Endodermal cell (in vitro differentiated cells): ENCODE results near the gene TBX1. TPM values are rescaled to one million over a fixed set of nuclear protein-coding genes. Genes with fewer than 3 reads are reported as not detected.

ENCODE experiments used
- DNase-seq: peaks from one replicate; pipeline ENCODE4 v3.0.0-alpha.2; 2017
- H3K27ac ChIP-seq: 2 replicates; pipeline ENCODE4 v1.5.1; 2013; ENCODE audit warnings: mild to moderate bottlenecking, low read depth, low read length, moderate library complexity
- H3K27me3 ChIP-seq: 2 replicates; pipeline ENCODE4 v1.6.1; 2013; ENCODE audit warnings: mild to moderate bottlenecking, low read length, moderate library complexity; ENCODE audit not compliant: insufficient read depth, control insufficient read depth, poor library complexity, severe bottlenecking
- H3K36me3 ChIP-seq: 2 replicates; pipeline ENCODE4 v1.7.0; 2013; ENCODE audit warnings: mild to moderate bottlenecking, low read length, moderate library complexity; ENCODE audit not compliant: control insufficient read depth, insufficient read depth
- H3K4me1 ChIP-seq: one replicate; pipeline ENCODE4 v1.7.0; 2013; ENCODE audit warnings: low read length; ENCODE audit not compliant: control insufficient read depth, insufficient read depth
- H3K4me3 ChIP-seq: 2 replicates; pipeline ENCODE4 v1.5.1; 2013; ENCODE audit warnings: mild to moderate bottlenecking, low read length, moderate library complexity
- H3K9ac ChIP-seq: 2 replicates; pipeline ENCODE4 v1.6.1; 2013; ENCODE audit warnings: mild to moderate bottlenecking, low read length, moderate library complexity; ENCODE audit not compliant: poor library complexity, severe bottlenecking; ENCODE audit errors: extremely low read depth
- H3K9me3 ChIP-seq: 2 replicates; pipeline ENCODE4 v1.6.1; 2013; ENCODE audit warnings: mild to moderate bottlenecking, low read length, moderate library complexity; ENCODE audit not compliant: control insufficient read depth
- H3K27ac Mint-ChIP-seq: 2 replicates; pipeline ENCODE4 v1.8.0; 2020; ENCODE audit warnings: mixed read lengths
- H3K27me3 Mint-ChIP-seq: 2 replicates; pipeline ENCODE4 v1.8.0; 2021; ENCODE audit warnings: mild to moderate bottlenecking, mixed read lengths; ENCODE audit not compliant: insufficient read depth
- H3K36me3 Mint-ChIP-seq: 2 replicates; pipeline ENCODE4 v1.8.0; 2020; ENCODE audit warnings: low read depth, mixed read lengths
- H3K4me1 Mint-ChIP-seq: 2 replicates; pipeline ENCODE4 v1.8.0; 2020; ENCODE audit warnings: mixed read lengths
- H3K4me3 Mint-ChIP-seq: 2 replicates; pipeline ENCODE4 v1.8.0; 2020; ENCODE audit warnings: mild to moderate bottlenecking, moderate library complexity, mixed read lengths
- H3K9me3 Mint-ChIP-seq: 2 replicates; pipeline ENCODE4 v1.8.0; 2020; ENCODE audit warnings: mild to moderate bottlenecking, mixed read lengths
- CTCF ChIP-seq: fragments of 200-600 bp; sonication (generic); conservative IDR thresholded peaks from 2 replicates; pipeline ENCODE4 v1.5.0; 2021; ENCODE audit warnings: antibody characterized with exemption, mild to moderate bottlenecking
- WGBS, 2 experiments: methylation state at CpG; one replicate each; pipeline versions ENCODE4 v1.1.5 to v1.1.7; 2013; ENCODE audit warnings: missing lambda C conversion rate in 2 of 2, mixed read lengths in 1 of 2; ENCODE audit not compliant: insufficient coverage in 1 of 2, insufficient read length in 1 of 2; 5-methylcytosine and 5-hydroxymethylcytosine counted together
- total RNA-seq, 2 donors: library from RNA; stranded (reverse); fragmentation: NEBNext Ultra II Directional in 1 of 2; extraction: Animal tissue kit (Norgen Biotek cat#: 25700) in 1 of 2; gene quantifications; 2 replicates in 1 of 2; 3 replicates in 1 of 2; pipeline ENCODE4 v1.2.1, GENCODE V29; 2021

TBX1 gene
- total RNA-seq, 2 donors from 2014 or later, result 1.3 TPM; not detected in 1

DNA sequence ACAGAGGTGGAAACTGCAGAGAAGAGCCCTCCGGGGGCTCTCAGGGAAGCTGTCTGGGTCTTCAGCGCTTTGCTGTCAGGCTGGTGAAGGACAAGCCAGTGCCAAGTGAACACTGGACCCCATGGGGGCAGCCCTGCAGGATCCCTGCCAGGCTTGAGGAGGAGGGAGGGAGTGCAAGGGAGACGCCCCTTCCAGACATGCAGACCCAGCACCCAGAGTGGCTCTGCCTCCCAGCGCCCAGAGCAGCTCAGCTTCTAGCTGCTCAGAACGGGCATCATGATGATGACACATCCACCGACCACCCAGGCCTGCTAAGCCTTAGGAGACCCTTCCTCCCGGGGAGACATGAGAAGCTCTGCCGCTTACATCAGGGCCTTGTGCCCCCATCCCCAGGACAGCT lies 39.7 kb downstream of the TBX1 start:
- WGBS, 2 experiments, result 94 to 100% methylated on average over 3 to 8 of the region's 8 CpGs
- H3K4me1 Mint-ChIP-seq, result no peaks in the 10 kb centered on the region
- H3K4me1 ChIP-seq, result no peaks in the 10 kb centered on the region
- no peak overlapping the region for H3K27ac Mint-ChIP-seq
- H3K9me3 ChIP-seq, result no peaks in the 10 kb centered on the region
- no peak for DNase-seq
- H3K9ac ChIP-seq, result no peak overlapping the region
- TF ChIP-seq CTCF, result no peak
- H3K27ac ChIP-seq, result no peak overlapping the region
- H3K27me3 ChIP-seq, result no peaks in the 10 kb centered on the region
- peaks cover 2% of the 10 kb centered on the region for H3K36me3 Mint-ChIP-seq
- no peaks in the 10 kb centered on the region for H3K36me3 ChIP-seq
- H3K4me3 Mint-ChIP-seq, result no peak overlapping the region
- H3K9me3 Mint-ChIP-seq, result no peaks in the 10 kb centered on the region
- H3K27me3 Mint-ChIP-seq, result no peaks in the 10 kb centered on the region
- H3K4me3 ChIP-seq, result no peak overlapping the region

- DNase-seq, result peak; percentile 82
- Mint-ChIP-seq H3K27me3 (no peaks in the 10 kb centered on the region), H3K4me3 (no peak overlapping the region), H3K36me3 (peaks cover 2% of the 10 kb centered on the region), H3K27ac (no peak overlapping the region), H3K4me1 (no peaks in the 10 kb centered on the region), H3K9me3 (no peaks in the 10 kb centered on the region)
- WGBS, 2 experiments, result 85 to 92% methylated on average over 6 to 13 of the region's 13 CpGs
- H3K4me3 ChIP-seq, result no peak overlapping the region
- H3K9me3 ChIP-seq, result no peaks in the 10 kb centered on the region
- H3K4me1 ChIP-seq, result no peaks in the 10 kb centered on the region
- no peak overlapping the region for H3K9ac ChIP-seq
- TF ChIP-seq CTCF, result peak; percentile 75
- no peaks in the 10 kb centered on the region for H3K27me3 ChIP-seq
- H3K36me3 ChIP-seq, result no peaks in the 10 kb centered on the region
- no peak overlapping the region for H3K27ac ChIP-seq
These were observed 40.2 kb downstream of the TBX1 start for GRCh38 chr22:19800761-19801244.

DNA sequence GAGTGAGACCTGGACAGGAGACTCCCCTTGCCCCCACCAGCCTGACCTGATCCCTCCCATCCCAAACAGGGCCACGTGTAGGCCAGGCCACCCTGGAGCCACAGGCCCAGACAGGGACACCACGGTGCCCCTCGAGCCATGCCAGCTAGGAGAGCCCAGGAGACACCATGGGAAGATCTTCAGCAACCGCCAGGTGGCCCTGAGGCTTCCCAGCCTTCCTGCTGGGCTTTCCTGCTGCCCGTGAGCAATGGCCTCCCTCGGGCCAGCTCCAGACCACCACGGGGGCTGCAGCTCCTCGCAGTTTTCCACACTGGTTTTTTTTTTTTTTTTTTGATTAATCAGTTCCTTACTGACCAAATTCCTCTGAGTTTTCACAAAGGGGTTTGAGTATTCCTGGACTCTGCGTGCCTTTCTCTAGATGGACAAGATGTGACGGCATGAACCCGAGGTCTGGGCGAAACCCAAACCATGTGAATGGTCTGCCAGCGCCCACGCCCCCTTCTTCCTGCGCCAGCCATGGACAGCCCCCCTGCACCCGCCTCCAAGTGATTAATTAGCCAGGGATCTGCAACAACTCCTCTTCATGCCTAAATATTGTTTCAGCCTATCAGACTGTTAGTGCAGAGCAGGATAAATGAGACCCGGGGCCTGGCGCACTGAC lies 40.9 kb downstream of the TBX1 start:
- DNase-seq, result no peak
- Mint-ChIP-seq H3K4me3 (no peak overlapping the region), H3K36me3 (peaks cover 2% of the 10 kb centered on the region), H3K9me3 (no peaks in the 10 kb centered on the region), H3K4me1 (no peaks in the 10 kb centered on the region), H3K27ac (no peak overlapping the region), H3K27me3 (no peaks in the 10 kb centered on the region)
- no peak overlapping the region for H3K4me3 ChIP-seq
- no peak overlapping the region for H3K9ac ChIP-seq
- H3K27me3 ChIP-seq, result no peaks in the 10 kb centered on the region
- H3K36me3 ChIP-seq, result no peaks in the 10 kb centered on the region
- H3K27ac ChIP-seq, result no peak overlapping the region
- 93 to 95% methylated on average over 17 to 18 of the region's 18 CpGs for WGBS, 2 experiments
- TF ChIP-seq CTCF, result peak; percentile 41
- no peaks in the 10 kb centered on the region for H3K9me3 ChIP-seq
- no peaks in the 10 kb centered on the region for H3K4me1 ChIP-seq
